HAP-1 (cell line): Measurements from ENCODE around the gene MYLK2.
"Not testable (repeated sequence)": the region's sequence is repeated elsewhere in the genome, so short reads cannot be mapped to it uniquely, and the experiment has no call there.

ENCODE experiments used
- DNase-seq, 2 experiments: peaks; one replicate each; pipeline ENCODE4 v3.0.0-alpha.2; 2016 to 2020; ENCODE audit warnings: low spot score in 2 of 2
- H3K27me3 ChIP-seq: fragments of 250-450 bp; sonication (Bioruptor Pico); 2 replicates; pipeline ENCODE4 v1.5.1; 2020; ENCODE audit warnings: low read depth, mild to moderate bottlenecking, moderate library complexity
- H3K36me3 ChIP-seq: fragments of 250-450 bp; sonication (Bioruptor Pico); replicated peaks from 2 replicates; pipeline ENCODE4 v1.5.1; 2020; ENCODE audit warnings: mild to moderate bottlenecking
- H3K4me1 ChIP-seq: fragments of 250-450 bp; sonication (Bioruptor Pico); 2 replicates; pipeline ENCODE4 v1.5.1; 2020; ENCODE audit warnings: mild to moderate bottlenecking
- H3K4me3 ChIP-seq: fragments of 250-450 bp; sonication (Bioruptor Pico); 2 replicates; pipeline ENCODE4 v1.5.1; 2020; ENCODE audit warnings: mild to moderate bottlenecking, moderate library complexity
- H3K9me3 ChIP-seq: fragments of 250-450 bp; sonication (Bioruptor Pico); 2 replicates; pipeline ENCODE4 v1.5.1; 2020; ENCODE audit warnings: mild to moderate bottlenecking, moderate library complexity
- in situ Hi-C: fragments of 300-500 bp; cut with MboI; formaldehyde crosslinking; loops from 3 replicates; pipeline ENCODE4 v1.14.3; 2020; ENCODE audit warnings: low sequenced_read_pairs, inconsistent platforms, mixed read lengths

Gene MYLK2

GRCh38 chr20:31822421-31823330, 3.5 kb downstream of the MYLK2 start:
- Histone ChIP-seq H3K36me3 (no peaks in the 10 kb centered on the region), H3K4me1 (peaks cover 2% of the 10 kb centered on the region; the same call in 1 of the 2 replicates), H3K27me3 (no peaks in the 10 kb centered on the region), H3K4me3 (peak overlapping the region; percentile 1; the same call in 1 of the 2 replicates), H3K9me3 (no peaks in the 10 kb centered on the region)
- peak; percentile 65 to 89 for DNase-seq
- in situ Hi-C loops = loop anchor here (5.0 to 10.0 kb wide), 3 partner anchors 132 to 832 kb away; partner anchors contain the start of gene PDRG1

- H3K36me3 ChIP-seq = no peaks in the 10 kb centered on the region
- H3K4me1 ChIP-seq = peaks cover 2% of the 10 kb centered on the region; the same call in 1 of the 2 replicates
- no peak overlapping the region for H3K4me3 ChIP-seq
- DNase-seq = no peak
- H3K27me3 ChIP-seq = no peaks in the 10 kb centered on the region
- in situ Hi-C loops = loop anchor here (5.0 to 10.0 kb wide), 3 partner anchors 131 to 831 kb away; partner anchors contain the start of gene PDRG1
- H3K9me3 ChIP-seq = no peaks in the 10 kb centered on the region
Observed at GRCh38 chr20:31823360-31824124, 4.4 kb downstream of the MYLK2 start.

- Histone ChIP-seq H3K4me3 (no peak overlapping the region), H3K36me3 (no peaks in the 10 kb centered on the region), H3K4me1 (peaks cover 2% of the 10 kb centered on the region; the same call in 1 of the 2 replicates), H3K27me3 (no peaks in the 10 kb centered on the region), H3K9me3 (no peaks in the 10 kb centered on the region)
- in situ Hi-C loops = loop anchor here (5.0 to 10.0 kb wide), 3 partner anchors 131 to 831 kb away; partner anchors contain the start of gene PDRG1
- no peak for DNase-seq
Observed at GRCh38 chr20:31824125-31824485, 4.9 kb downstream of the MYLK2 start.

GRCh38 chr20:31824554-31825313, 5.6 kb downstream of the MYLK2 start:
- DNase-seq = no peak
- in situ Hi-C loops = loop anchor here (5.0 to 10.0 kb wide), 3 partner anchors 130 to 830 kb away; partner anchors contain the start of gene PDRG1

GRCh38 chr20:31826074-31826473, 6.9 kb downstream of the MYLK2 start:
- no peak for DNase-seq
- H3K4me3 ChIP-seq = no peak overlapping the region
- H3K4me1 ChIP-seq = peaks cover 2% of the 10 kb centered on the region; the same call in 1 of the 2 replicates
- no peaks in the 10 kb centered on the region for H3K9me3 ChIP-seq
- in situ Hi-C loops = loop anchor here (10.0 kb wide), 2 partner anchors 129 to 829 kb away; partner anchors contain the start of gene PDRG1
- H3K27me3 ChIP-seq = no peaks in the 10 kb centered on the region
- no peaks in the 10 kb centered on the region for H3K36me3 ChIP-seq

More at GRCh38 chr20:31824554-31825313, 5.6 kb downstream of the MYLK2 start:
- Histone ChIP-seq H3K4me1 (peaks cover 2% of the 10 kb centered on the region; the same call in 1 of the 2 replicates), H3K9me3 (no peaks in the 10 kb centered on the region), H3K27me3 (no peaks in the 10 kb centered on the region), H3K4me3 (no peak overlapping the region), H3K36me3 (no peaks in the 10 kb centered on the region)

GRCh38 chr20:31827059-31827458, 7.9 kb downstream of the MYLK2 start:
- in situ Hi-C loops = loop anchor here (10.0 kb wide), 2 partner anchors 128 to 828 kb away; partner anchors contain the start of gene PDRG1
- no peaks in the 10 kb centered on the region for H3K9me3 ChIP-seq
- no peak overlapping the region for H3K4me3 ChIP-seq
- H3K27me3 ChIP-seq = no peaks in the 10 kb centered on the region
- no peaks in the 10 kb centered on the region for H3K36me3 ChIP-seq
- DNase-seq = no peak
- H3K4me1 ChIP-seq = peaks cover 2% of the 10 kb centered on the region; the same call in 1 of the 2 replicates

GRCh38 chr20:31828016-31828415, 8.9 kb downstream of the MYLK2 start:
- not testable (repeated sequence) for H3K4me1 ChIP-seq, H3K36me3 ChIP-seq, H3K27me3 ChIP-seq, H3K9me3 ChIP-seq, H3K4me3 ChIP-seq, DNase-seq
- in situ Hi-C loops = loop anchor here (10.0 kb wide), 2 partner anchors 127 to 827 kb away; partner anchors contain the start of gene PDRG1

GRCh38 chr20:31829731-31830130, 10.6 kb downstream of the MYLK2 start:
- H3K4me1 ChIP-seq = no peaks in the 10 kb centered on the region
- H3K4me3 ChIP-seq = no peak overlapping the region
- in situ Hi-C loops = loop anchor here (10.0 kb wide), 2 partner anchors 125 to 825 kb away; partner anchors contain the start of gene PDRG1
- no peaks in the 10 kb centered on the region for H3K27me3 ChIP-seq
- DNase-seq = no peak
- no peaks in the 10 kb centered on the region for H3K9me3 ChIP-seq
- no peaks in the 10 kb centered on the region for H3K36me3 ChIP-seq

GRCh38 chr20:31830406-31830981, 11.3 kb downstream of the MYLK2 start:
- H3K36me3 ChIP-seq = no peaks in the 10 kb centered on the region
- no peak overlapping the region for H3K4me3 ChIP-seq
- no peaks in the 10 kb centered on the region for H3K4me1 ChIP-seq
- DNase-seq = no peak
- in situ Hi-C loops = no loop called here
- no peaks in the 10 kb centered on the region for H3K9me3 ChIP-seq
- H3K27me3 ChIP-seq = no peaks in the 10 kb centered on the region

GRCh38 chr20:31831211-31831610, 12.1 kb downstream of the MYLK2 start:
- Histone ChIP-seq H3K36me3 (no peaks in the 10 kb centered on the region), H3K4me1 (no peaks in the 10 kb centered on the region), H3K9me3 (no peaks in the 10 kb centered on the region), H3K4me3 (no peak overlapping the region), H3K27me3 (no peaks in the 10 kb centered on the region)
- DNase-seq = no peak
- in situ Hi-C loops = no loop called here

GRCh38 chr20:31831771-31832306, 12.7 kb downstream of the MYLK2 start:
- Histone ChIP-seq H3K4me1 (no peaks in the 10 kb centered on the region), H3K36me3 (no peaks in the 10 kb centered on the region), H3K4me3 (no peak overlapping the region), H3K27me3 (no peaks in the 10 kb centered on the region), H3K9me3 (no peaks in the 10 kb centered on the region)
- in situ Hi-C loops = no loop called here
- no peak for DNase-seq

GRCh38 chr20:31833130-31833930, 14.2 kb downstream of the MYLK2 start:
- no peaks in the 10 kb centered on the region for H3K4me1 ChIP-seq
- in situ Hi-C loops = no loop called here
- H3K36me3 ChIP-seq = no peaks in the 10 kb centered on the region
- peak; percentile 57 to 89 for DNase-seq
- no peaks in the 10 kb centered on the region for H3K9me3 ChIP-seq
- no peak overlapping the region for H3K4me3 ChIP-seq
- H3K27me3 ChIP-seq = no peaks in the 10 kb centered on the region
